ENCODE measurements around the gene DENND1B.

The DENND1B gene

DNA sequence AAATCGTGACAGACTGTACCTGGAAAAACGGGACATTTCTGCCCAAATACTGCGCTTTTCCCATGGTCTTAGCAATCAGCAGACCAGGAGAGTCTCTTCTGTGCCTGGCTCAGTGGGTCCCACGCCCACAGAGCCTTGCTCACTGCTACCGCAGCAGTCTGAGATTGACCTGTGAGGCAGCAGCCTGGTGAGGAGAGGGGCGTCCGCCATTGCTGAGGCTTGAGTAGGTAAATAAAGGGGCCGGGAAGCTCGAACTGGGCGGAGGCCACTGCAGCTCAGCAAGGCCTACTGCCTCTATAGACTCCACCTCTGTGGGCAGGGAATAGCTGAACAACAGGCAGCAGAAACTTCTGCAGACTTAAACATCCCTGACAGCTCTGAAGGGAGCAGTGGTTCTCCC is 203.1 kb downstream of the DENND1B start:
- ChIA-PET POLR2A (ENCODE audit: low non-redundant PET) (no interaction called here), CTCF (interaction anchor here (0.5 kb wide), 1 partner anchor 304 kb away, joined by 6 read pairs; no protein-coding TSS in a partner anchor)
- TF ChIP-seq, protein P1, sequence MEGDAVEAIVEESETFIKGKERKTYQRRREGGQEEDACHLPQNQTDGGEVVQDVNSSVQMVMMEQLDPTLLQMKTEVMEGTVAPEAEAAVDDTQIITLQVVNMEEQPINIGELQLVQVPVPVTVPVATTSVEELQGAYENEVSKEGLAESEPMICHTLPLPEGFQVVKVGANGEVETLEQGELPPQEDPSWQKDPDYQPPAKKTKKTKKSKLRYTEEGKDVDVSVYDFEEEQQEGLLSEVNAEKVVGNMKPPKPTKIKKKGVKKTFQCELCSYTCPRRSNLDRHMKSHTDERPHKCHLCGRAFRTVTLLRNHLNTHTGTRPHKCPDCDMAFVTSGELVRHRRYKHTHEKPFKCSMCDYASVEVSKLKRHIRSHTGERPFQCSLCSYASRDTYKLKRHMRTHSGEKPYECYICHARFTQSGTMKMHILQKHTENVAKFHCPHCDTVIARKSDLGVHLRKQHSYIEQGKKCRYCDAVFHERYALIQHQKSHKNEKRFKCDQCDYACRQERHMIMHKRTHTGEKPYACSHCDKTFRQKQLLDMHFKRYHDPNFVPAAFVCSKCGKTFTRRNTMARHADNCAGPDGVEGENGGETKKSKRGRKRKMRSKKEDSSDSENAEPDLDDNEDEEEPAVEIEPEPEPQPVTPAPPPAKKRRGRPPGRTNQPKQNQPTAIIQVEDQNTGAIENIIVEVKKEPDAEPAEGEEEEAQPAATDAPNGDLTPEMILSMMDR (conservative IDR thresholded peaks at IDR 0.05; ENCODE audit: low read depth): no peak
- H3K27ac ChIP-seq: no peak overlapping the region
- DNase-seq (ENCODE audit: low spot score): no peak

DNA sequence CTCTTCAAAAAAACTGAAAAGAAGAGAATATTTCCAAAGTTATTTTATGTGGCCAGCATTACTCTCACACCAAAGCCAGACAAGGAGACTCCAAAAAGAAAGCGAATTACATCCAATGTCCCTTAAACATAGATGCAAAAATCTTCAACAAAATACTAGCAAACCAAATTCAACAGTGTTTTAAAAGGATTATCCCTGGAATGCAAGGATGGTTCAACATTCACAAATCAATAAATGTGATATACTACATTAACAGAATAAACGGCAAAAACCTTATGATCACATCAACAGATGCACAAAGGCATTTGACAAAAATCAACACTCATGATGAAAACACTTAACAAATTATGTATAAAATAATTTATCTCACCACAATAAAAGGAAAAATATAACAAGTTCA is 207.8 kb downstream of the DENND1B start:
- CTCF ChIA-PET: interaction anchor here (0.6 kb wide), 1 partner anchor 328 kb away, joined by 3 read pairs; no protein-coding TSS in a partner anchor
- DNase-seq (ENCODE audit: low spot score): no peak
- POLR2A ChIA-PET (ENCODE audit: low non-redundant PET): no interaction called here
- no peak overlapping the region for H3K27ac ChIP-seq
- TF ChIP-seq, protein P1 (conservative IDR thresholded peaks at IDR 0.05; ENCODE audit: low read depth): no peak

DNA sequence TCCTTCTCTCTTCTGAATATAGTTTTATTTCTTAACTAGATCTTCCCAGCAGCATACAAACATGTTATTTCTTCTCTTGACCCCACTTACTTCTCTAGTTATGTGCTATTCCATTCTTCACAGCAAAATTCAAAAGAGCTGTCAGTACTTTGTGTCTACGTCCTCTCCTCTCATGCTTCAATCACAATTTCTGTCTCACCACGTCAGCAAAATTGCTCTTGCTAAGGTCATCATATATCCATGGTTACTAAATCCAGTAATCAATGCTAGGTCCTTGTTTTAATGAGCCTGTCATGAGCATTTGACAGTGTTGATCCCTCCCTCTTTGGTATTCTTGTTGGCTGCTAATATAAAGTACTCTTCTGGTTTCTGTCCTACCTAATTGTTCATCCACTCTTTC is 214.2 kb downstream of the DENND1B start:
- no peak for DNase-seq (ENCODE audit: low spot score)
- CTCF ChIA-PET: no interaction called here
- H3K27ac ChIP-seq: no peak overlapping the region
- POLR2A ChIA-PET (ENCODE audit: low non-redundant PET): no interaction called here
- TF ChIP-seq, protein P1 (conservative IDR thresholded peaks at IDR 0.05; ENCODE audit: low read depth): no peak

DNA sequence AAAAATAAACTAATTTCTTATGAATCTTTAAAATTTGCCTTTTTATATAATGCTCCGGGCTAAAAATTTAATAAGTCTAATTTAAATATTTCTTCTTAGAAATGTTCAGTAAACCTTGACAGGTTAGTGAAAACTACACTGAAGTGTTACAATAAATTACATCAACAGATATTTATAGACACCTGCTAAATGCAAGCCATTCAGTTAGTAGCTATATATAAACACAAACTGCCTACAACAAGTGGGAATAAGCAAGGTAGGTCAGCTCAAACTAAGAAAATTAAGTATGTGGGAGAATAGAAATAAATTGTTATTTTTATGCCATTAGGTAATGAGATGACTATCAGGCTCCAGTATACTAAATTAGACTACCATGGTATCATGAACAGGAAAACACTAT is 215.6 kb downstream of the DENND1B start:
- no peak overlapping the region for H3K27ac ChIP-seq
- CTCF ChIA-PET: interaction anchor here (0.6 kb wide), 1 partner anchor 360 kb away, joined by 3 read pairs; no protein-coding TSS in a partner anchor
- no peak for DNase-seq (ENCODE audit: low spot score)
- POLR2A ChIA-PET (ENCODE audit: low non-redundant PET): no interaction called here
- TF ChIP-seq, protein P1 (conservative IDR thresholded peaks at IDR 0.05; ENCODE audit: low read depth): no peak

DNA sequence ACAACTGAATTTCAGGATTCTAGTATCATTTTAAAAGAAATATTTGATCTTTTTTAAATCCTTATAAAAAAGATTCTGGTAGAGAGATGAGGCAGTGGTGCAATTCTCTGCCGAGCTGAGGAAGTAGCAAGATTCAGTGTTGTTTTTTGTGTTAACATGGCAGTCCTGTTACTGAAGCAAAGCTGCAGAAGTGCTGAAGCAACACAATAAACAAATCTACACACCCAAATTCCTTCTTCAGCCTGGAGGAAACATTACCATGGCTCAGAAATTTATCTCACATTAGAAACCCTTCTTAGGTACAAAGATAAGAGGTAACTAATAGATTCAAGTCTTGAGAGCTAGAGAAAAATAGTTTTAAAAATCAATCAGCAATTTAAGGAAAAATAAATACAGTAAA is 216.0 kb downstream of the DENND1B start:
- ChIA-PET POLR2A (ENCODE audit: low non-redundant PET) (no interaction called here), CTCF (interaction anchor here (0.6 kb wide), 1 partner anchor 360 kb away, joined by 3 read pairs; no protein-coding TSS in a partner anchor)
- H3K27ac ChIP-seq: no peak overlapping the region
- no peak for DNase-seq (ENCODE audit: low spot score)
- TF ChIP-seq, protein P1 (conservative IDR thresholded peaks at IDR 0.05; ENCODE audit: low read depth): no peak

DNA sequence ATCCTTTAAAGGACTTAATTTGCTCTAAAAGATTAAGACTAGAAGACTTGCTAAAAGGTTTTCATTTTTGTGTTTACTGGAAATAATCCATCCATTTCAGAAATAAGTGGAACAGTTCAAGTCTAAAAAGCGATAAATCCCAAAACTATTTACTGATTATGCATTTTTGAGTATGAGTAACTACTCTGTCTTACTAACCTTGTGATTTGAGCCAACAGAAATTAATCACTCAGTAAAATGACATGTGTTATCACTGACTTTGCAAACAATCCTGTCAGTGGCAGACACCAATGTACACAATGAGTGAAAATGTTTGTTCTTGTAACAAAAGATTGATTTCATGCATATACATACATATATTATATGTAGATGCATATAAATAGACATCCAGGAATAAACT is 218.0 kb downstream of the DENND1B start:
- TF ChIP-seq, protein P1 (conservative IDR thresholded peaks at IDR 0.05; ENCODE audit: low read depth): no peak
- CTCF ChIA-PET: interaction anchor here (1.3 kb wide), 1 partner anchor 9 kb away, joined by 4 read pairs; no protein-coding TSS in a partner anchor
- POLR2A ChIA-PET (ENCODE audit: low non-redundant PET): no interaction called here
- no peak overlapping the region for H3K27ac ChIP-seq
- peak; percentile 57 for DNase-seq (ENCODE audit: low spot score)

All from RWPE1 (cell line).